Astrocyte of the spinal cord (primary cell): Measurements from ENCODE around the gene ENO2.
A peak's percentile ranks its signal among the peaks of the same experiment; 100 is the strongest.
"Not testable (repeated sequence)": the region's sequence is repeated elsewhere in the genome, so short reads cannot be mapped to it uniquely, and the experiment has no call there.

ENCODE experiments used
- DNase-seq: peaks from one replicate; pipeline ENCODE4 v3.0.0; 2011; ENCODE audit warnings: low read depth, low spot score
- H3K4me3 ChIP-seq: 2 replicates; pipeline ENCODE4 v1.5.1; 2011; ENCODE audit warnings: low read depth, mild to moderate bottlenecking, low read length, moderate library complexity
- in situ Hi-C: cut with HindIII; loops from 2 replicates; pipeline ENCODE4 v1.10.0; 2017; ENCODE audit warnings: low sequenced_read_pairs
- TF ChIP-seq, protein P1 (sequence below): IDR thresholded peaks from 2 replicates; pipeline ENCODE4 v1.5.1; 2012; ENCODE audit warnings: low read depth, mild to moderate bottlenecking, low read length, inconsistent platforms

Gene ENO2

DNA sequence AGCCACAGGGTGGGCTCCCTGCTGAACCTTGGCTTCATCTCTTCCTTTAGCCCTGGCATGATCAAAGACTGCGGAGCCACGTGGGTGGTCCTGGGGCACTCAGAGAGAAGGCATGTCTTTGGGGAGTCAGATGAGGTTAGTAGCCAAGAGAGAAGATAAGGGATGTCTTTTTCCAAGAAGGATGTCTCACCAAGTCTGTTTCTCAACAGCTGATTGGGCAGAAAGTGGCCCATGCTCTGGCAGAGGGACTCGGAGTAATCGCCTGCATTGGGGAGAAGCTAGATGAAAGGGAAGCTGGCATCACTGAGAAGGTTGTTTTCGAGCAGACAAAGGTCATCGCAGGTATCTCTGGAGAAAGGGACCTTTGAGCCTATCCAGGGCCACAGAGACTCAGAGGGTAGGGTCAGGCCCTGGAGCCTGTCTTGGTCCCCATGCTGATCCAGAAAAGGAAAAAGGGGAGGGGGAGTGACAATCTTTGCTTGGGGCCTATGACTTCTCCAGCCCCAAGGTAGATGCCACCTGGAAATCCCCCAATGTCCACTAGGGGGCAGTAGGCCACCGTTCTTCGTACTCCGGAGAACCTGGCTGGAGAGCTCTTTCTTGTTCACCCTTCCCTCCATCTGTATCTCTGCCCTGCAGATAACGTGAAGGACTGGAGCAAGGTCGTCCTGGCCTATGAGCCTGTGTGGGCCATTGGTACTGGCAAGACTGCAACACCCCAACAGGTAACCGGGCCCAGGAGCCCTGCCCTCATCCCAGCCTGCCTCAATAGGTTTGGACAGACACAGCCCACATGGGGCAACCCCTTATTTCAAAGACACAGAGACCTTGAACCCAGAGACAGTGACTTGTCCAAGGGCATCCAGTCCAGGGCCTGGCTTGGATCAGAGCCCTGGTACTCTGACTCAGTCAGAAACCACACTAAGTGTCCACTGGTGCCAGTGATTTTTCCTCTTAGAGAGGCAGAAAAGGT is 45.0 kb upstream of the ENO2 start:
- peak; percentile 73 for DNase-seq
- TF ChIP-seq, protein P1, sequence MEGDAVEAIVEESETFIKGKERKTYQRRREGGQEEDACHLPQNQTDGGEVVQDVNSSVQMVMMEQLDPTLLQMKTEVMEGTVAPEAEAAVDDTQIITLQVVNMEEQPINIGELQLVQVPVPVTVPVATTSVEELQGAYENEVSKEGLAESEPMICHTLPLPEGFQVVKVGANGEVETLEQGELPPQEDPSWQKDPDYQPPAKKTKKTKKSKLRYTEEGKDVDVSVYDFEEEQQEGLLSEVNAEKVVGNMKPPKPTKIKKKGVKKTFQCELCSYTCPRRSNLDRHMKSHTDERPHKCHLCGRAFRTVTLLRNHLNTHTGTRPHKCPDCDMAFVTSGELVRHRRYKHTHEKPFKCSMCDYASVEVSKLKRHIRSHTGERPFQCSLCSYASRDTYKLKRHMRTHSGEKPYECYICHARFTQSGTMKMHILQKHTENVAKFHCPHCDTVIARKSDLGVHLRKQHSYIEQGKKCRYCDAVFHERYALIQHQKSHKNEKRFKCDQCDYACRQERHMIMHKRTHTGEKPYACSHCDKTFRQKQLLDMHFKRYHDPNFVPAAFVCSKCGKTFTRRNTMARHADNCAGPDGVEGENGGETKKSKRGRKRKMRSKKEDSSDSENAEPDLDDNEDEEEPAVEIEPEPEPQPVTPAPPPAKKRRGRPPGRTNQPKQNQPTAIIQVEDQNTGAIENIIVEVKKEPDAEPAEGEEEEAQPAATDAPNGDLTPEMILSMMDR, result peak; percentile 90
- in situ Hi-C loops, result no loop called here
- peak overlapping the region; percentile 65 for H3K4me3 ChIP-seq

DNA sequence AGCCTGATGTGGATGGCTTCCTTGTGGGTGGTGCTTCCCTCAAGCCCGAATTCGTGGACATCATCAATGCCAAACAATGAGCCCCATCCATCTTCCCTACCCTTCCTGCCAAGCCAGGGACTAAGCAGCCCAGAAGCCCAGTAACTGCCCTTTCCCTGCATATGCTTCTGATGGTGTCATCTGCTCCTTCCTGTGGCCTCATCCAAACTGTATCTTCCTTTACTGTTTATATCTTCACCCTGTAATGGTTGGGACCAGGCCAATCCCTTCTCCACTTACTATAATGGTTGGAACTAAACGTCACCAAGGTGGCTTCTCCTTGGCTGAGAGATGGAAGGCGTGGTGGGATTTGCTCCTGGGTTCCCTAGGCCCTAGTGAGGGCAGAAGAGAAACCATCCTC is 44.1 kb upstream of the ENO2 start:
- DNase-seq, in situ Hi-C loops, H3K4me3 ChIP-seq: not testable (repeated sequence)

DNA sequence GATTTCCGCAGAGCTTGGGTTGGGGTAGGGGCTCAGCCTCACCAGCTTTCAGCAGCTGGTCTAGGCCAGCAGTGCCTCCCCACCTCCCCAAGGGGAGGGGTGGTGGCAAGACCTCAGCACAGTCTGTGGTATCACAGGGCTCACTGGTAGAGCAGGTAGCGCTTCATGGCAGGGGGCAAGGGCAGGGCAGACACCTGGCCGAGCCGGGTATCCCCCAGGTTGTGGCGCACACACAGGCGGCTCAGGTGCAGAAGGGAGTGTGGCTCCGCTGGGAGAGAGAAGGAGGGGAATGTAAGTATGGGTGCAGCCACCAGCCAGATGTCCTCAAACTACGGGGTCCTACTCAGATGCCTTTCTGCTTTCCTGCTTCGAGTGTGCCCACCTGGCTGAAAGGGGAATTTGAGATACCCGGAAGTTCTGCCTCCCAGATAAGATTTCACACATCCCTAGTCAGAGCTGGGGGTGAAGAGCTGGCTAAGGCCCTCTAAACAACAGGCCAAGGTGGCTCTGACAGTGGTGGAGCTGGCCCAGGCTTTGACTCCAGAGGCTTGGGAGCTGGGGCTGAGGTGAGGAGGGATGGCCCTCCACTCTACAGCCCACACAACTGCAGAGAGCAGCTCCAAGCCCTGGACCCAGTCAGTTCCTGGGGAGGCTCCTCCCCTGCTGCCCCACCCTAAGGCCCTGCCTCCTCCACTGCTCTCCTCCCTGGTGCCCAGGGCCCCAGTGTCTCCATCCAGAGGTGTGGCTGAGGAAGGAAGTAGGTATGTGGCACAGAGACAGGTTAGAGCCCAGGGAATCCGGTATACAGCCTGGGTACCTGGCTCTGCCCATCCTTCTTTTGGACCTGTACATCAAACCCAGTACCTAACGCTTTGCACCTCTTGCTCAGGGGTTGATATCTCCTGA is 43.1 kb upstream of the ENO2 start:
- in situ Hi-C loops, result no loop called here
- H3K4me3 ChIP-seq, result peak overlapping the region; percentile 63
- TF ChIP-seq, protein P1, result no peak
- DNase-seq, result peak; percentile 5

DNA sequence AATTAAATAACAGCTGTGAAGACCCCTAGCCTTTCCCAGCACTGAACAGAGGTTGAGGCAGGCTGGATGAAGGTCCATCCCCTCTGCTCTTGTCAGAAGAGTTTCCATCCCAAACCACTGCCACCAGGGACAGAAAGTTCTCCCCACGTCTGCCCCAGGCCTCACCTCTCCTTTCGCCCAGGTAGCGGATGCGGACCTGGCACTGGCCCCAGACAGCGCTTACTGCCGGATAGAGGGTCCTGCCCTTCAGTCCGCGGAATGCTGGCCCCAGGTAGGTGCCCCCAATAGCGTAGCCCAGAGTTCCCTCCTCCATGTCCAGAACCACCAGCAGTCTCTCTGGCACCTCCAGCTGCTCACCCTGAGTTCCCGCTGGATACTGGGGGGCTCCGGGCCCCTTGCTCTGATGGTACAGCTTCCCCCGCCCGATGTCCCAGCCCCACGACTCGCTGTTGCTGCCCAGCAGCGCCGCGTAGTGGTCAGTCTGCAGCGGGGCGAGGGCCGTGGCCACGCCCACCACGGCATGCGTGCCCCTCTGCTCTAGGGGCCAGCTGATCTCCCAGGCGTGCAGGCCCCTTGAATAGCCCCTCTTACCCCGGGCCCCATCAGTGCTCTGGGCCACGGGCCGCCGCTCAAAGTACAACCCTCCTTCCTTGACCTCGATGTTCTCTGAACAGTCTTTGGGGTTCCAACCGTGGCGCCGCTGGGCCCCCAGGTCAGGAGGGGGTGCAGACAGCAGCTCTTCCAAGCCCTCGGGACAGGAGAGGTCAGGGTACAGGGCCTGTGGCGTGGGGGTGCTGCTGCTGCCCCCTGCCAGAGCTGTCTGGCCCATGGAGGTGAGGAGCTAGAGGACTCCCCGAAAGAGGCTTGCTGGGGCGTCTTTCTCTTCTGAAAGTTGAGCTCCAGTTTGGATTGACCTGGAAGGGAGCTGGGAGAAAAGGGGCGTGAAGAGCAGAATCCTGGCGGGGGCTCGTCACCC is 42.0 kb upstream of the ENO2 start:
- H3K4me3 ChIP-seq, result peak overlapping the region; percentile 63
- peak; percentile 72 for DNase-seq
- in situ Hi-C loops, result no loop called here
- TF ChIP-seq, protein P1, result peak; percentile 99

DNA sequence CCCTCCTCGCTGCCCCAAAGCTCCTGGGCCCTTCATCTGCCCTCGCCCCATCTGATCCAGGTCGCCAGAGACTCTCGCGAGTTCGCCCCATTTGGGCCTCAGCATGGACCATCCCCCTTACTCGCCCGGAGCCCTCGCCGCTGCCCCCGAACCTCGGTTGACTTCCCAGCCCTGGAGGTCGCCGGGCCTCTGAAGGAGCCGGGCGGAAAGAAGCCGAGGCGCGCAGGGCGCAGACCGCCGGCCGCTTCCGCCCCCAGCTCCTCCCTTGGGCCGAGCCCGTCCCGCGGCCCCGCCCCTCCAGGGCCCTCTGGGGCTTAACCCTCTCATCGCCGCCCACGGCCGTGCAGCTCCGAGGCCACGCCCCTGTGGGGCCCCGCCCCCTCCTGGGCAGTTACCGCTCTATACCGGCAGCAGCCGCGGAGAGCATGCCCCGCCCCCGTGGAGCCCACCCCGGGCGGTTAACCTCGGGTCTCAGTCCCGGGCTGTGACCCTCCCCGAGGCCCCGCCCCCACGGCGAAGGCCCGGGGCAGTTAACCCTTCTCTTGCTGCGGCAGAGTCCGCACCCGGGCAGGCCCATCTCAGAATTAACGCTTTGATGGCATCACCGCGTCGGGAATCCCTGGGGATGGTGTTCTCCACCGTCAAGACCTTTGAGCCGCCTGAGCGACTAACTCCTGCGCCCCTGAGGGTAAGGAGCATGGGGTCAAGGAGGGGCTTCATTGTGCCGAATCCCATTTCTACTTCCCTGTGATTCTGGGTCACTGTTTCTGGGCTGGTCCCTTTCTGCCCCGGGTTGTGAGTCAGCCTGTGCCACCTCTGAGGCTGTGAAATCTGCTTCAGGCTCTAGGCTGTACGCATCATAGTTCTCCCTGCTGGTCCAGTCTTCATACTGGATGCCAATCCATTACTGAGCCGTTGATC is 41.0 kb upstream of the ENO2 start, which contains the start of gene SPSB2:
TSS of gene SPSB2 (minus strand) at position 210 of the 921 bp plus-strand sequence. CDS start 402 bp downstream, outside the sequence.
- in situ Hi-C loops, result no loop called here
- TF ChIP-seq, protein P1, result no peak
- H3K4me3 ChIP-seq, result peak within 1 kb of the TSS; percentile 63
- DNase-seq, result peak; percentile 97

DNA sequence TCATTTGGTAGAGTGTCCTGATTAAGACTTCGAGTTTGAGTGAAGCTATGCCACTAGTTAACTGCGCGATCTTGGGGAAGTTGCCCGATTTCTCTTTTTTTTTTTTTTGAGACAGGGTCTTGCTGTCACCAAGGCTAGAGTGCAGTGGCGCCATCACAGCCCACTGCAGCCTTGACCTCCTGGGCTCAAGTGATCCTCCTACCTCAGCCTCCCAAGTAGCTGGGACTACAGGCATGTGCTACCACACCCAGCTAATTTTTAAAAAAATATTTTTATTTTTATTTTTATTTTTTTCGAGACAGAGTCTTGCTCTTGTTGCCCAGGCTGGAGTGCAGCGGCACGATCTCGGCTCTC is 40.4 kb upstream of the ENO2 start:
- DNase-seq, in situ Hi-C loops: not testable (repeated sequence)
- peak overlapping the region; percentile 63 for H3K4me3 ChIP-seq

DNA sequence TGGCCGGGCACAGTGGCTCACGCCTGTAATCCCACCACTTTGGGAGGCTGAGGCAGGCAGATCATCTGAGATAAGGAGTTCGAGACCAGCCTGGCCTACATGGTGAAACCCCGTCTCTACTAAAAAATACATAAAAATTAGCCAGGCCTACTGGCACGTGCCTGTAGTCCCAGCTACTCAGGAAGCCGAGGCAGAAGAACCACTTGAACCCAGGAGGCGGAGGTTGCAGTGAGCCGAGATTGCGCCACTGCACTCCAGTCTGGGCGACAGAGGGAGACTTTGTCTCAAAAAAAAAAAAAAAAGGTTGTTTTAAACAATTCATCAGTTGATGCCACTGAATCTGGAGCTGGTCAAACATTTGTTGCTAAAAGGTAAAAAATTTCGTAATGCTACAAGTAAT is 34.6 kb upstream of the ENO2 start:
- in situ Hi-C loops, DNase-seq, H3K4me3 ChIP-seq: not testable (repeated sequence)
